ENCODE data around the gene NIN.
"Not testable (repeated sequence)": the region's sequence is repeated elsewhere in the genome, so short reads cannot be mapped to it uniquely, and the experiment has no call there.

The NIN gene

GRCh38 chr14:50816395-50817047 is 14.4 kb downstream of the NIN start:
- no peak for DNase-seq (ENCODE audit: low read depth, low spot score)
- Histone ChIP-seq H3K27ac (ENCODE audit: low read length) (no peak overlapping the region), H3K9me3 (ENCODE audit: control insufficient read depth, insufficient read depth, low read length) (no peaks in the 10 kb centered on the region), H3K27me3 (ENCODE audit: control insufficient read depth, insufficient read depth, low read length) (no peaks in the 10 kb centered on the region), H3K36me3 (ENCODE audit: control insufficient read depth, insufficient read depth, low read length) (no peaks in the 10 kb centered on the region), H3K4me3 (ENCODE audit: low read length) (no peak overlapping the region), H3K4me1 (ENCODE audit: control insufficient read depth, insufficient read depth, low read length) (no peaks in the 10 kb centered on the region; the same call in 1 of the 2 replicates)
- no CpG with 5 or more reads among the region's 6 CpGs for WGBS (ENCODE audit: insufficient coverage, insufficient read length)

DNA sequence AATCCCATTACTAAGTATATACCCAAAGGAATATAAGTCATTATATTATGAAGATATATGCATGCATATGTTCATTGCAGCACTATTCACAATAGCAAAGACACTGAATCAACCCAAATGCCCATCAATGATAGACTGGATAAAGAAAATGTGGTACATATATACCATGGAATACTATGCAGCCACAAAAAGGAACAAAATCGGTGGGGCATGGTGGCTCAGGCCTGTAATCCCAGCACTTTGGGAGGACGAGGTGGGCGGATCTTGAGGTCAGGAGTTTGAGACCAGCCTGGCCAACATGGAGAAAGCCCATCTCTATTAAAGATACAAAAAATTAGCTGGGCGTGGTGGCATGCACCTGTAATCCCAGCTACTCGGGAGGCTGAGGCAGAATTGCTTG is 15.4 kb downstream of the NIN start:
- not testable (repeated sequence) for H3K36me3 ChIP-seq (ENCODE audit: control insufficient read depth, insufficient read depth, low read length); H3K9me3 ChIP-seq (ENCODE audit: control insufficient read depth, insufficient read depth, low read length); H3K4me3 ChIP-seq (ENCODE audit: low read length); H3K27ac ChIP-seq (ENCODE audit: low read length); H3K4me1 ChIP-seq (ENCODE audit: control insufficient read depth, insufficient read depth, low read length); DNase-seq (ENCODE audit: low read depth, low spot score); H3K27me3 ChIP-seq (ENCODE audit: control insufficient read depth, insufficient read depth, low read length)
- no CpG with 5 or more reads among the region's 5 CpGs for WGBS (ENCODE audit: insufficient coverage, insufficient read length)

- not testable (repeated sequence) for H3K27me3 ChIP-seq (ENCODE audit: control insufficient read depth, insufficient read depth, low read length); H3K4me3 ChIP-seq (ENCODE audit: low read length); H3K9me3 ChIP-seq (ENCODE audit: control insufficient read depth, insufficient read depth, low read length); H3K27ac ChIP-seq (ENCODE audit: low read length); H3K4me1 ChIP-seq (ENCODE audit: control insufficient read depth, insufficient read depth, low read length); H3K36me3 ChIP-seq (ENCODE audit: control insufficient read depth, insufficient read depth, low read length); DNase-seq (ENCODE audit: low read depth, low spot score)
- WGBS (ENCODE audit: insufficient coverage, insufficient read length), result no CpG with 5 or more reads among the region's 1 CpG
Measured at GRCh38 chr14:50815058-50815457, 15.9 kb downstream of the NIN start.

GRCh38 chr14:50814161-50814560 is 16.8 kb downstream of the NIN start:
- H3K27ac ChIP-seq (ENCODE audit: low read length), result no peak overlapping the region
- H3K4me3 ChIP-seq (ENCODE audit: low read length), result no peak overlapping the region
- H3K27me3 ChIP-seq (ENCODE audit: control insufficient read depth, insufficient read depth, low read length), result no peaks in the 10 kb centered on the region
- DNase-seq (ENCODE audit: low read depth, low spot score), result no peak
- no peaks in the 10 kb centered on the region for H3K4me1 ChIP-seq (ENCODE audit: control insufficient read depth, insufficient read depth, low read length)
- WGBS (ENCODE audit: insufficient coverage, insufficient read length), result no CpG with 5 or more reads among the region's 3 CpGs
- H3K9me3 ChIP-seq (ENCODE audit: control insufficient read depth, insufficient read depth, low read length), result no peaks in the 10 kb centered on the region
- H3K36me3 ChIP-seq (ENCODE audit: control insufficient read depth, insufficient read depth, low read length), result no peaks in the 10 kb centered on the region

- Histone ChIP-seq H3K27ac (ENCODE audit: low read length) (no peak overlapping the region), H3K4me3 (ENCODE audit: low read length) (no peak overlapping the region), H3K9me3 (ENCODE audit: control insufficient read depth, insufficient read depth, low read length) (no peaks in the 10 kb centered on the region), H3K36me3 (ENCODE audit: control insufficient read depth, insufficient read depth, low read length) (no peaks in the 10 kb centered on the region), H3K27me3 (ENCODE audit: control insufficient read depth, insufficient read depth, low read length) (no peaks in the 10 kb centered on the region), H3K4me1 (ENCODE audit: control insufficient read depth, insufficient read depth, low read length) (no peaks in the 10 kb centered on the region)
- WGBS (ENCODE audit: insufficient coverage, insufficient read length), result no CpG with 5 or more reads among the region's 2 CpGs
- DNase-seq (ENCODE audit: low read depth, low spot score), result no peak
Measured at GRCh38 chr14:50813544-50813863, 17.5 kb downstream of the NIN start.

DNA sequence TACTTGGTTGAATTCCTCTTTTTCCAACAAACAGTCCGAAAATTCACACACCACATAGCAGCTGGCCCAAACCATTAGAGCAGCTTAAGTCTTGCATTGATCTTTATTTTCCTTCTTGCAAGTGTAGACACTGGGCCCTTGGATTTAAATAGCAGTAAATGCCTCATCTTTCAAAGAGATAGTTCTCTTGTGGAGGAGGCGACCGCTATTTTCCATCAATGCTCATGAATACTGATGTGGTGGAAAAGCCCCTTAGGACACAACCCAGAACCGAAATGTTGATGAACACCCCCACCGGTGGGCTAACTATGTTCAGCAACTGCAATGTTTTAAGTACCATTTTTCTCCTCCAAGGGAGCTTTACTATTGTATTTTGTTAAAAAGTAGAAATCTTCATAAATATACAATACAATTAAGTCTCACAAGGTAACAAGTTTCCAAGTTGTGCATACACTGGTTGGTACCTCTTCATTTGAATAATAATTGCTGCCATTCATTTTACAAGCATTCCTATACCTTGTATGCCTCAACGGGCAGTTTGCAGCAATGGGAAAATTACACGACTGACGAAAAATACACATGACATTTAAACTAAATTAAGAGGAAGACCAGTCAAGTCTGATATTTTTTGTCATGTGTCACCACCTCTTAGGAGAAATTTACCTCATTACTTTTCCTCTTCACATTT is 18.0 kb downstream of the NIN start:
- Histone ChIP-seq H3K9me3 (ENCODE audit: control insufficient read depth, insufficient read depth, low read length) (no peaks in the 10 kb centered on the region), H3K27ac (ENCODE audit: low read length) (no peak overlapping the region), H3K4me1 (ENCODE audit: control insufficient read depth, insufficient read depth, low read length) (no peaks in the 10 kb centered on the region), H3K27me3 (ENCODE audit: control insufficient read depth, insufficient read depth, low read length) (no peaks in the 10 kb centered on the region), H3K36me3 (ENCODE audit: control insufficient read depth, insufficient read depth, low read length) (no peaks in the 10 kb centered on the region), H3K4me3 (ENCODE audit: low read length) (no peak overlapping the region)
- no CpG with 5 or more reads among the region's 8 CpGs for WGBS (ENCODE audit: insufficient coverage, insufficient read length)
- no peak for DNase-seq (ENCODE audit: low read depth, low spot score)

DNA sequence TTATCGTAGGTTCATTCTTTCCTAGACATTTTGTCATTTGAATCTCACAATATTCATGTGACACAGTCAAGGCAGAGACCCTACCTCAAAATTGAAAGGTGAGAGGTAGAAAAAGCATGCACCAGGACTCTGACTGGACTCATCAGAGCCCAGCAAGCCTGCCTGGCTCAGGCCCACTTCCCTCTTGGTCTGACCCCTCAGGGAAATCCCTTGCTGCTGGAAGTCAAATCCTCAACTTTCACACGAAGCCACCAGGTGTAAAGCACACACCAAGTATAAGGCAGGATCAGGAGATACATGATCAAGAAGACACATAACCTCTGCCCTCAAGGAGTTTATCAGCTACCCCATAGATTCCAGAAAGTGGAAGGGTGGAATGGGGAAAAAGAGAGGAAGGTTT is 18.8 kb downstream of the NIN start:
- Histone ChIP-seq H3K27ac (ENCODE audit: low read length) (no peak overlapping the region), H3K4me3 (ENCODE audit: low read length) (no peak overlapping the region)

DNA sequence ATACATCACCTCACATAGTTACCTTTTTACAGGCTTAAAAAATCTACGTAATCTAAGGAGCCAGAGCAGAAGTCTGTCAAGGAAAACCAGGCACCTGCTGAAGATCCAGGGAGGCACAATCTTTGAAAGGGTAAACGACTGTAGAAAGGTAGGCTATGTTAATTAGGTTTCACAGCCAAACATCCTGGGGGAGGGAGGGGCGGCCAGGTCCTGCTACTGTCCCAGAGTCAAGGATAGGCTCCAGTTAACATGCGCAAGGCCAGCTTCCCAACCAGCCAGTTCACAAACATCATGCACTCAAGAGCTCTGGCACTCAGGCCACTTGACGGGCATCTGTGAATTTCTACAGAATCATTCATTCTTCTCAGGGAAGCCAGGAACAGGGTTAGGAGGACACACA is 22.9 kb downstream of the NIN start:
- DNase-seq (ENCODE audit: low read depth, low spot score), result no peak
- no peaks in the 10 kb centered on the region for H3K27me3 ChIP-seq (ENCODE audit: control insufficient read depth, insufficient read depth, low read length)
- no peak overlapping the region for H3K27ac ChIP-seq (ENCODE audit: low read length)
- no peaks in the 10 kb centered on the region for H3K36me3 ChIP-seq (ENCODE audit: control insufficient read depth, insufficient read depth, low read length)
- H3K9me3 ChIP-seq (ENCODE audit: control insufficient read depth, insufficient read depth, low read length), result no peaks in the 10 kb centered on the region
- H3K4me3 ChIP-seq (ENCODE audit: low read length), result no peak overlapping the region
- no CpG with 5 or more reads among the region's 5 CpGs for WGBS (ENCODE audit: insufficient coverage, insufficient read length)
- H3K4me1 ChIP-seq (ENCODE audit: control insufficient read depth, insufficient read depth, low read length), result no peaks in the 10 kb centered on the region

More for the DNA sequence above, 18.8 kb downstream of the NIN start:
- no peaks in the 10 kb centered on the region for H3K9me3 ChIP-seq (ENCODE audit: control insufficient read depth, insufficient read depth, low read length)
- H3K27me3 ChIP-seq (ENCODE audit: control insufficient read depth, insufficient read depth, low read length), result no peaks in the 10 kb centered on the region
- DNase-seq (ENCODE audit: low read depth, low spot score), result no peak
- no peaks in the 10 kb centered on the region for H3K4me1 ChIP-seq (ENCODE audit: control insufficient read depth, insufficient read depth, low read length)
- H3K36me3 ChIP-seq (ENCODE audit: control insufficient read depth, insufficient read depth, low read length), result no peaks in the 10 kb centered on the region
- WGBS (ENCODE audit: insufficient coverage, insufficient read length), result no CpG with 5 or more reads among the region's 2 CpGs

DNA sequence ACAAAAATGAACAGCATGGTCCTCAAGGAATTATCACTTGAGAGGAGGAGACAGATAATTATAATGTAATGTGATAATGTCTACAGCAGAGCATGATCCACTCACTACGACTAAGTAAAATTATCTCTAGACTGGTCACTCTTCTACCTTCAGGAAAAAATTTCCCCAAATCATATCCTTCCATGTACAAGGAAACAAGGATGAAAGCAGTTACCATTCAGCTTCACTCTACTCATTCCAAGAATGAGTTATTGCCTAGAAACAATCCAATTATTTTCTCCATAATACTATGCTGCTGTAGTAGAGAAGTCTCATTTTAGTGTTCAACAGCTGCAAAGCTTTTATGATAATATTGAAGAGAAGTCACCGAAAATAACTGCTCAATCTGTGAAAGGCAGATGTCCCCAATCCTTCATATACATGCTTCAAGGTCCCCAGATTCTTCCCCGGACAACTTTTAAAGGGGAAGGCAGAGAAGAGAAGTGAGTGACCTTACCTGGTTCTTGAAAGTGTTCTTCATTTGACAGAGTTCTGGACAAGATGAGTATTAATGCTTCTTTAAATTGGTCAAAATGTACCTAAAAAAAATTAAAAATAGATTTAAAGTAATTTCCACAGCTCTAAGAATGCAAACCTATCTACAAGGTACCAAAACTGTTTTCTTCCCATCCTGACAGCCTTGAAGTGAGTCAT is 24.6 kb downstream of the NIN start:
- no peak for DNase-seq (ENCODE audit: low read depth, low spot score)
- Histone ChIP-seq H3K27ac (ENCODE audit: low read length) (no peak overlapping the region), H3K27me3 (ENCODE audit: control insufficient read depth, insufficient read depth, low read length) (no peaks in the 10 kb centered on the region), H3K9me3 (ENCODE audit: control insufficient read depth, insufficient read depth, low read length) (no peaks in the 10 kb centered on the region), H3K36me3 (ENCODE audit: control insufficient read depth, insufficient read depth, low read length) (no peaks in the 10 kb centered on the region), H3K4me1 (ENCODE audit: control insufficient read depth, insufficient read depth, low read length) (no peaks in the 10 kb centered on the region), H3K4me3 (ENCODE audit: low read length) (no peak overlapping the region)
- no CpG with 5 or more reads among the region's 3 CpGs for WGBS (ENCODE audit: insufficient coverage, insufficient read length)

GRCh38 chr14:50805396-50805795 is 25.6 kb downstream of the NIN start:
- no peaks in the 10 kb centered on the region for H3K4me1 ChIP-seq (ENCODE audit: control insufficient read depth, insufficient read depth, low read length)
- no CpG with 5 or more reads among the region's 3 CpGs for WGBS (ENCODE audit: insufficient coverage, insufficient read length)
- no peak overlapping the region for H3K27ac ChIP-seq (ENCODE audit: low read length)
- H3K9me3 ChIP-seq (ENCODE audit: control insufficient read depth, insufficient read depth, low read length), result no peaks in the 10 kb centered on the region
- H3K4me3 ChIP-seq (ENCODE audit: low read length), result no peak overlapping the region
- H3K36me3 ChIP-seq (ENCODE audit: control insufficient read depth, insufficient read depth, low read length), result no peaks in the 10 kb centered on the region
- DNase-seq (ENCODE audit: low read depth, low spot score), result no peak
- no peaks in the 10 kb centered on the region for H3K27me3 ChIP-seq (ENCODE audit: control insufficient read depth, insufficient read depth, low read length)
